A549 (cell line): ENCODE data around the gene SLC1A3.

ENCODE experiments used
- KDM1A ChIP-seq: fragments of 200-600 bp; sonication (generic); IDR thresholded peaks from 2 replicates; pipeline ENCODE4 v1.6.1; 2016; ENCODE audit warnings: low read depth, mild to moderate bottlenecking
- MAFK ChIP-seq: fragments of 450-650 bp; IDR thresholded peaks from 2 replicates; pipeline ENCODE4 v1.6.1; 2014; ENCODE audit not compliant: partially characterized antibody
- MAZ ChIP-seq: fragments of 150-350 bp; IDR thresholded peaks from 2 replicates; pipeline ENCODE4 v1.6.1; 2014; ENCODE audit warnings: antibody characterized with exemption, low read depth, low read length, borderline replicate concordance
- NR3C1 ChIP-seq: fragments of >200 bp; sonication (Bioruptor Twin); formaldehyde crosslinking; IDR thresholded peaks from 3 replicates; pipeline ENCODE4 v1.6.1; 2017
- POLR2A ChIP-seq: IDR thresholded peaks from 2 replicates; pipeline ENCODE4 v1.6.1; 2012; ENCODE audit warnings: mild to moderate bottlenecking, low read length
- POLR2AphosphoS2 ChIP-seq: conservative IDR thresholded peaks from 2 replicates; pipeline ENCODE4 v1.6.1; 2012; ENCODE audit warnings: low read length, improper control_type of control experiment, inconsistent platforms
- RAD21 ChIP-seq, 2 experiments: fragments of >200 bp in 1 of 2; sonication (Bioruptor Twin) in 1 of 2; formaldehyde crosslinking in 1 of 2; IDR thresholded peaks in 1 of 2; conservative IDR thresholded peaks in 1 of 2; 2 replicates in 1 of 2; 3 replicates in 1 of 2; pipeline ENCODE4 v1.6.1; 2012 to 2018; ENCODE audit warnings: inconsistent platforms in 1 of 2
- RFX5 ChIP-seq: fragments of 450-650 bp; IDR thresholded peaks from 2 replicates; pipeline ENCODE4 v1.7.1; 2014; ENCODE audit warnings: antibody characterized with exemption, mild to moderate bottlenecking, moderate library complexity
- SMC3 ChIP-seq: fragments of >200 bp; sonication (Bioruptor Twin); formaldehyde crosslinking; IDR thresholded peaks from 3 replicates; pipeline ENCODE4 v1.6.1; 2018; ENCODE audit warnings: inconsistent platforms
- SREBF2 ChIP-seq: fragments of 450-650 bp; IDR thresholded peaks from 2 replicates; pipeline ENCODE4 v1.6.1; 2014; ENCODE audit warnings: mild to moderate bottlenecking, moderate library complexity
- TF ChIP-seq, protein P1 (sequence below): fragments of 200-600 bp; sonication (generic); IDR thresholded peaks from 2 replicates; pipeline ENCODE4 v1.6.1; 2016; ENCODE audit warnings: antibody characterized with exemption, mild to moderate bottlenecking, moderate library complexity
- TF ChIP-seq, protein P2 (sequence below): fragments of >200 bp; sonication (Bioruptor Twin); formaldehyde crosslinking; IDR thresholded peaks from 3 replicates; pipeline ENCODE4 v1.5.1; 2016
- TF ChIP-seq, protein P3 (sequence below): fragments of >200 bp; sonication (Bioruptor Twin); formaldehyde crosslinking; IDR thresholded peaks from 2 replicates; pipeline ENCODE4 v1.6.1; 2016

DNA sequence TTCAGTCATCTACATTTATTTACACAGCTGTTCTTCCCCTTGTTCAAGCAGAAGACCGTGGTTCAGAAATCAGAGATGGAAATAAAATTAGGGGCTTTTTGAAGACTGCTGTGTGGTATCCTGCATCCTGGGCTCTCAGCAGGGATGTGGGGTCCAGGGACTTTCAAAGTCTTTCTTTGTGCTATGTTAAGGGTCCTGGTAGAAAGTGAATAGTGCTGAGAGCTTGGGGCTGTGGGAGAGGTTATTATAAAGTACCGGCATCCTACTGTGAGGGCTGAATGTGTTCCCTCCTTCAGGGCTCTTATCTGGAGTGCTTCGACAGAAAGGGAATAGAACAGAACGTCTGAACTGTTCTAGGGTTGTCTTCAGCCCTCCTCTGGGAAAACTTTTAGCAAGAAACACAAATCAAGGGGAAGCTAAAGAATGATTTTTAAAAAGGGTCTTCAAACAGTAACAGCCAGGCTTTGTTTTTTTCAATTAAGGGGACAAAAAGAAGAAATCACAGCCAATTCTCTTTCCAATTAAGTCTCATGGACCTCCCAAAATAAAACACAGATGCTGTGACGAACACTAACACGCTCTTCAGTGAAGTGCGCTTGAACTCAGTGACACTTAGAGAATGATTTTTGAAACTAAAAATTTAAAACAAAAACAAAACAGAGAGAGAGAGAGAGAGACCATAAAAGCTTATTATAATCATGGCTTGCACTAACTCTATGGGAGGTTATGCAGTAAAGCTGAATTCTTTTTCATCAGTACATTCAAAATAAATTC lies 15.7 kb upstream of the SLC1A3 start:
- no peak for TF ChIP-seq MAZ
- TF ChIP-seq, protein P1, sequence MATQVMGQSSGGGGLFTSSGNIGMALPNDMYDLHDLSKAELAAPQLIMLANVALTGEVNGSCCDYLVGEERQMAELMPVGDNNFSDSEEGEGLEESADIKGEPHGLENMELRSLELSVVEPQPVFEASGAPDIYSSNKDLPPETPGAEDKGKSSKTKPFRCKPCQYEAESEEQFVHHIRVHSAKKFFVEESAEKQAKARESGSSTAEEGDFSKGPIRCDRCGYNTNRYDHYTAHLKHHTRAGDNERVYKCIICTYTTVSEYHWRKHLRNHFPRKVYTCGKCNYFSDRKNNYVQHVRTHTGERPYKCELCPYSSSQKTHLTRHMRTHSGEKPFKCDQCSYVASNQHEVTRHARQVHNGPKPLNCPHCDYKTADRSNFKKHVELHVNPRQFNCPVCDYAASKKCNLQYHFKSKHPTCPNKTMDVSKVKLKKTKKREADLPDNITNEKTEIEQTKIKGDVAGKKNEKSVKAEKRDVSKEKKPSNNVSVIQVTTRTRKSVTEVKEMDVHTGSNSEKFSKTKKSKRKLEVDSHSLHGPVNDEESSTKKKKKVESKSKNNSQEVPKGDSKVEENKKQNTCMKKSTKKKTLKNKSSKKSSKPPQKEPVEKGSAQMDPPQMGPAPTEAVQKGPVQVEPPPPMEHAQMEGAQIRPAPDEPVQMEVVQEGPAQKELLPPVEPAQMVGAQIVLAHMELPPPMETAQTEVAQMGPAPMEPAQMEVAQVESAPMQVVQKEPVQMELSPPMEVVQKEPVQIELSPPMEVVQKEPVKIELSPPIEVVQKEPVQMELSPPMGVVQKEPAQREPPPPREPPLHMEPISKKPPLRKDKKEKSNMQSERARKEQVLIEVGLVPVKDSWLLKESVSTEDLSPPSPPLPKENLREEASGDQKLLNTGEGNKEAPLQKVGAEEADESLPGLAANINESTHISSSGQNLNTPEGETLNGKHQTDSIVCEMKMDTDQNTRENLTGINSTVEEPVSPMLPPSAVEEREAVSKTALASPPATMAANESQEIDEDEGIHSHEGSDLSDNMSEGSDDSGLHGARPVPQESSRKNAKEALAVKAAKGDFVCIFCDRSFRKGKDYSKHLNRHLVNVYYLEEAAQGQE, result no peak
- TF ChIP-seq SMC3, result no peak
- TF ChIP-seq, protein P2, sequence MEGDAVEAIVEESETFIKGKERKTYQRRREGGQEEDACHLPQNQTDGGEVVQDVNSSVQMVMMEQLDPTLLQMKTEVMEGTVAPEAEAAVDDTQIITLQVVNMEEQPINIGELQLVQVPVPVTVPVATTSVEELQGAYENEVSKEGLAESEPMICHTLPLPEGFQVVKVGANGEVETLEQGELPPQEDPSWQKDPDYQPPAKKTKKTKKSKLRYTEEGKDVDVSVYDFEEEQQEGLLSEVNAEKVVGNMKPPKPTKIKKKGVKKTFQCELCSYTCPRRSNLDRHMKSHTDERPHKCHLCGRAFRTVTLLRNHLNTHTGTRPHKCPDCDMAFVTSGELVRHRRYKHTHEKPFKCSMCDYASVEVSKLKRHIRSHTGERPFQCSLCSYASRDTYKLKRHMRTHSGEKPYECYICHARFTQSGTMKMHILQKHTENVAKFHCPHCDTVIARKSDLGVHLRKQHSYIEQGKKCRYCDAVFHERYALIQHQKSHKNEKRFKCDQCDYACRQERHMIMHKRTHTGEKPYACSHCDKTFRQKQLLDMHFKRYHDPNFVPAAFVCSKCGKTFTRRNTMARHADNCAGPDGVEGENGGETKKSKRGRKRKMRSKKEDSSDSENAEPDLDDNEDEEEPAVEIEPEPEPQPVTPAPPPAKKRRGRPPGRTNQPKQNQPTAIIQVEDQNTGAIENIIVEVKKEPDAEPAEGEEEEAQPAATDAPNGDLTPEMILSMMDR, result no peak
- TF ChIP-seq MAFK, result no peak
- no peak for TF ChIP-seq NR3C1
- no peak for TF ChIP-seq SREBF2
- no peak for TF ChIP-seq POLR2A
- TF ChIP-seq POLR2AphosphoS2, result no peak
- no peak for TF ChIP-seq RFX5
- TF ChIP-seq KDM1A, result no peak
- no peak for TF ChIP-seq RAD21 (conservative IDR thresholded peaks at IDR 0.05 in 1 of 2, IDR thresholded peaks at IDR 0.05 in 1 of 2)
- TF ChIP-seq, protein P3, sequence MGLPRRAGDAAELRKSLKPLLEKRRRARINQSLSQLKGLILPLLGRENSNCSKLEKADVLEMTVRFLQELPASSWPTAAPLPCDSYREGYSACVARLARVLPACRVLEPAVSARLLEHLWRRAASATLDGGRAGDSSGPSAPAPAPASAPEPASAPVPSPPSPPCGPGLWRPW, result no peak
